Measurements from ENCODE around the gene NOP53. TPM values are rescaled to one million over a fixed set of nuclear protein-coding genes. Genes with fewer than 3 reads are reported as not detected.

Gene NOP53
- total and polyA plus RNA-seq, 7 donors: 304 to 682 (median 560) TPM

DNA sequence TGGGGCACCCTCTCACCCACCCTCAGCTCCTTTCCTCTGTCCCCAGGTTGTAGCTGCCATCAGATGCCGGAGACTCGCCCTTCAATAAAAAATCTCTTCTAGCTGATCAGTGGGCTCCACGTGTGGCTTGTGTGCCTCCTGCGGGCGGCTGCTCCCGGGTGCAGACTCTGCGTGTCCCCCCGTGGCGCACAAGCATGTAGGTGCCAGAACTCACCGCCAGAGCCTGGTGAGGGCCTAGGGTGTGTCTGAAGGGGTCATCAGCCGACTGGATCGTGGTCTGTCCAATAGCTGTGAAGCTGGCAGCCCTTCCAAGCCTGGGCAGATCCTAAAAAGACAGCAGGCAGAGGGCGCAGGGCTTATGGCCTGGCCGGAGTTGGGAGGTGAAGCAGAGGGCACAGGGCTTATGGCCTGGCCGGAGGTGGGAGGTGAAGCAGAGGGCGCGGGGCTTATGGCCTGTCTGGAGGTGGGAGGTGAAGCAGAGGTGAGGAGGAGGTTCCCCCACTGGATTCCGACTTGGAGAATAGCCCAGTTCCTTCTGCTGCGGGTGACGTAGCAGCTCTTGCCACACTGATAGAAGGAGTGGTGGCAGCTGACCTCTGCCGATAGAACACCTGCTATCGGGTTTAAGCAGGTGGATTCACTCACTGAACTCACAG, 11.7 kb downstream of the NOP53 start:
- TF ChIP-seq, protein P1, sequence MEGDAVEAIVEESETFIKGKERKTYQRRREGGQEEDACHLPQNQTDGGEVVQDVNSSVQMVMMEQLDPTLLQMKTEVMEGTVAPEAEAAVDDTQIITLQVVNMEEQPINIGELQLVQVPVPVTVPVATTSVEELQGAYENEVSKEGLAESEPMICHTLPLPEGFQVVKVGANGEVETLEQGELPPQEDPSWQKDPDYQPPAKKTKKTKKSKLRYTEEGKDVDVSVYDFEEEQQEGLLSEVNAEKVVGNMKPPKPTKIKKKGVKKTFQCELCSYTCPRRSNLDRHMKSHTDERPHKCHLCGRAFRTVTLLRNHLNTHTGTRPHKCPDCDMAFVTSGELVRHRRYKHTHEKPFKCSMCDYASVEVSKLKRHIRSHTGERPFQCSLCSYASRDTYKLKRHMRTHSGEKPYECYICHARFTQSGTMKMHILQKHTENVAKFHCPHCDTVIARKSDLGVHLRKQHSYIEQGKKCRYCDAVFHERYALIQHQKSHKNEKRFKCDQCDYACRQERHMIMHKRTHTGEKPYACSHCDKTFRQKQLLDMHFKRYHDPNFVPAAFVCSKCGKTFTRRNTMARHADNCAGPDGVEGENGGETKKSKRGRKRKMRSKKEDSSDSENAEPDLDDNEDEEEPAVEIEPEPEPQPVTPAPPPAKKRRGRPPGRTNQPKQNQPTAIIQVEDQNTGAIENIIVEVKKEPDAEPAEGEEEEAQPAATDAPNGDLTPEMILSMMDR (IDR thresholded peaks at IDR 0.05): no peak
- TF ChIP-seq POLR2AphosphoS5 (IDR thresholded peaks at IDR 0.05): no peak
- no peak for TF ChIP-seq POLR2A (IDR thresholded peaks at IDR 0.05)
- no peak for TF ChIP-seq EP300 (IDR thresholded peaks at IDR 0.05)
- 32 to 78% methylated on average over 22 of the region's 22 CpGs for WGBS, 2 donors
- Histone ChIP-seq H3K9me3 (no peaks in the 10 kb centered on the region), H3K4me1 (no peaks in the 10 kb centered on the region), H3K27ac (no peak overlapping the region), H3K36me3 (peaks cover 53 to 78% (median 64%) of the 10 kb centered on the region in 4 donors), H3K27me3 (no peaks in the 10 kb centered on the region), H3K4me3 (no peak overlapping the region)
- intact Hi-C loops (cut with DNase I): no loop called here
- no peak for DNase-seq

DNA sequence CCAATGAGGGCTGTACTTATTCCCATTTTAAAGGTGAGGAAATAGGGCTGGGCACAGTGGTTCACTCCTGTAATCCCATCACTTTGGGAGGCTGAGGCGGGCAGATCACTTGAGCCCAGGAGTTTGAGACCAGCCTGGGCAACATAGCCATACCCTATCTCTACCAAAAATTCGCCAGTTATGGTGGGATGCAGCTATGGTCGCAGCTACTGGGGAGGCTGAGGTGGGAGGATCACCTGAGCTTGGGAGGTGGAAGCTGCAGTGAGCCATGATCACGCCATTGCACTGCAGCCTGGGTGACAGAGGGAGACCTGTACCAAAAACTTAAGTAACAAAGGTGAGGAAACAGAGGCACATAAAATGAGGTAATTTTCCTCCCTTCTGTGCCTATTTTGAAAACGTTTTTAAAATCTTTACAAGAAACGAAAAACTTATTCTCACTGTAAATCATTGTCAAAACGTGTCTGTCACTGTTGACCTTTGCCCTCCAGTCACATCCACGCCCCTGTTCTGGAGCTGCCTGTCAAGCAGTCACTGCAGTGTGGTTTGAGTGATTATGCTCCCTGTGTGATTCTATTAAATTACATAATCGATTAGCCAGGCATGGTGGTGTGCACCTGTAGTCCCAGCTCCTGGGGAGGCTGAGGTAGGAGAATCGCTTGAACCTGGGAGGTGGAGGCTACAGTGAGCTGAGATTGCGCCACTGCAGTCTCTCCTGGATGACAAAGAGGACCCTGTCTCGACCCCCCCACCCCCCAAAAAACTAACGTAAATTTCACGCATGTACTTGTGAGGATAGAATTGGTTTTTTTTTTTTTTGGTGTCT, 12.5 kb downstream of the NOP53 start:
- no peak for TF ChIP-seq EP300 (IDR thresholded peaks at IDR 0.05)
- TF ChIP-seq POLR2A (IDR thresholded peaks at IDR 0.05): no peak
- TF ChIP-seq POLR2AphosphoS5 (IDR thresholded peaks at IDR 0.05): no peak
- TF ChIP-seq, protein P1 (IDR thresholded peaks at IDR 0.05): no peak
- WGBS, 2 donors: 29 to 70% methylated on average over 14 of the region's 14 CpGs
- Histone ChIP-seq H3K9me3 (no peaks in the 10 kb centered on the region), H3K4me3 (no peak overlapping the region), H3K27me3 (no peaks in the 10 kb centered on the region), H3K4me1 (no peaks in the 10 kb centered on the region), H3K36me3 (peaks cover 45 to 71% (median 56%) of the 10 kb centered on the region in 4 donors), H3K27ac (no peak overlapping the region)
- intact Hi-C loops (cut with DNase I): no loop called here
- no peak for DNase-seq

DNA sequence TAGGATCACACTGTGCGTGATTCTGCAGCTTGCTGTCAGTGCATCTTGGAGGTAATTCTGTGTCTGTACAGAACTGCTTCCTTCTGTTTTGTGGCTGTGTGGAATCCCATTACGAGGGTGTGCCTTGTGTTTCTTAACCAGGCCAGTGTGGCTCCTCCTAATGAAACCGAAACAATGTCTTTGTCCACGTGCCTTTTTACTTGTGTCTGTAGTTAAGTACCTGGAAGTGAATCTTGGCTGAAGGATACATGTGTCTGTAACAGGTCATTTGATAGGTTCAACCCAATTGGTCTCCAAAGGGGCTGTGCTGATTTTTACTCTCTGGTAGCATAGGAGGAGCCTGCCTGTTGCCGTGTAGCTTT, 13.1 kb downstream of the NOP53 start:
- H3K27me3 ChIP-seq: no peaks in the 10 kb centered on the region
- intact Hi-C loops (cut with DNase I): no loop called here
- H3K4me1 ChIP-seq: no peaks in the 10 kb centered on the region
- 24 to 74% methylated on average over 5 of the region's 5 CpGs for WGBS, 2 donors
- DNase-seq: no peak
- TF ChIP-seq POLR2AphosphoS5 (IDR thresholded peaks at IDR 0.05) (no peak), POLR2A (IDR thresholded peaks at IDR 0.05) (no peak), EP300 (IDR thresholded peaks at IDR 0.05) (no peak)
- TF ChIP-seq, protein P1 (IDR thresholded peaks at IDR 0.05): no peak
- H3K36me3 ChIP-seq: peaks cover 41 to 65% (median 50%) of the 10 kb centered on the region in 4 donors
- H3K9me3 ChIP-seq: no peaks in the 10 kb centered on the region
- H3K4me3 ChIP-seq: no peak overlapping the region
- H3K27ac ChIP-seq: no peak overlapping the region

DNA sequence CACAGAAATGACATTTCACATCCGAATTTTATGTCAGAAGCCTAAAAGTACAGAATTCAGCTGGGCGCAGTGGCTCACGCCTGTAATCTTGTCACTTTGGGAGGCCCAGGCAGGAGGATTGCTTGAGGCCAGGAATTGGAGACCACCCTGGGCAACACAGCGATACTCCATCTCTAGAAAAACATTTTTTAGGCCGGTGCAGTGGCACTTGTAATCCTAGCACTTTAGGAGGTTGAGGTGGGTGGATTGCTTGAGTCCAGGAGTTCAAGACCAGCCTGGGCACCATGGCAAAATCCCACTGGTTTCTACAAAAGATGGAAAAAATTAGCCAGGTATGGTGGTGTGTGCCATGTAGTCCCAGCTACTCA, 15.3 kb downstream of the NOP53 start:
- Histone ChIP-seq H3K36me3 (peaks cover 19 to 43% (median 29%) of the 10 kb centered on the region in 4 donors), H3K4me3 (no peak overlapping the region), H3K27ac (no peak overlapping the region), H3K4me1 (peaks cover 0 to under 1% (median under 1%) of the 10 kb centered on the region in 4 donors), H3K27me3 (no peaks in the 10 kb centered on the region), H3K9me3 (no peaks in the 10 kb centered on the region)
- intact Hi-C loops (cut with DNase I): no loop called here
- 77 to 94% methylated on average over 5 of the region's 5 CpGs for WGBS, 2 donors
- TF ChIP-seq EP300 (IDR thresholded peaks at IDR 0.05) (no peak), POLR2A (IDR thresholded peaks at IDR 0.05) (no peak)
- TF ChIP-seq, protein P1 (IDR thresholded peaks at IDR 0.05): no peak
- no peak for DNase-seq

Measured in sigmoid colon (tissue), 7 donors.